ENCODE results near the gene ERC2.

- no peak for TF ChIP-seq CTCF (conservative IDR thresholded peaks at IDR 0.05 in 1 of 2, IDR thresholded peaks at IDR 0.05 in 1 of 2; ENCODE audit: extremely low read depth in 1 of 2, insufficient read depth in 1 of 2, low read depth in 1 of 2, low read length in 2 of 2)
- TF ChIP-seq EZH2 (IDR thresholded peaks at IDR 0.05; ENCODE audit: borderline replicate concordance, low read length) = no peak
Observed at GRCh38 chr3:55771503-55771902, 696.8 kb downstream of the ERC2 start.

Measured in mammary epithelial cell (primary cell).